ENCODE data around the gene MED15.

MED15 gene

DNA sequence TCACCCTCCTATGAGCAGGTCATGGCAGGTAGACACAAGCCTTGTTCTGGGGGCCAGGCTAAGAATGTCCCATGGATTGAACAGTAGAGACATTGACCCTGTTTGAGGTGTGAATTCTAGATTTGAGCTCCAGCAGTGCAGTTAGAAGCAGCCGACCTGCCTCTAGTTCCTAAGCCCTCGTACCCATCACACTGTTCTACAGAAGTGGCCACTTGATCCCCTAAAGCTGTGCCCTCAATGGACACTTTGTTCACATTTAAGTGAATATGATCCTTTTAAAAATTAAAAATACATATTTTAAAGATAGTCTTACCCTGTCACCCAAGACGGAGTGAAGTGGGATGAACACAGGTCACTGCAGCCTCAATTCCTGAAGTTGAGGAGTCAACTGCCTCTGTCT is 122.0 kb downstream of the MED15 start:
- no peak for DNase-seq

GRCh38 chr22:20630873-20631617 is 123.6 kb downstream of the MED15 start:
- no peak for DNase-seq

DNA sequence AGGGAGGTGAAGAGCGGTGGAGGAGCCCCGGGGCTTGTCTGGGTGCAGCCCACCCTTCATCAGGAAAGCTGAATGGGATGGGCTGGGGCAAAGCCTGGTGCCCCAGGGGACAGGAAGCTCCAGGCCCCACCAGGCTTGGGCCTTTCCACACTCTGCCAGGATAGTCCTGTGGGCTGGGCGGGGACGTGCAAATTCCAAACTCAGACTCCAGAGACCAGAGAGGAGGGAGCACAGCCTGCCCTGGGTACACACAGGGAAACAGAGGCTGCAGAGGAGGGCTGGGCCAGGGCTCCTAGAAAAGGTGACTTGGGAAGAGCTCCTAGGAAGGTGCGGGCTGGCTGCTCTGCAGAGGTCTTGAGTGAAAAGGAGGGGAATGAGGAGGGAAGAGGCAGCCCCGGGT is 124.7 kb downstream of the MED15 start:
- no peak for DNase-seq

GRCh38 chr22:20632518-20632917 is 125.1 kb downstream of the MED15 start:
- DNase-seq = no peak

DNA sequence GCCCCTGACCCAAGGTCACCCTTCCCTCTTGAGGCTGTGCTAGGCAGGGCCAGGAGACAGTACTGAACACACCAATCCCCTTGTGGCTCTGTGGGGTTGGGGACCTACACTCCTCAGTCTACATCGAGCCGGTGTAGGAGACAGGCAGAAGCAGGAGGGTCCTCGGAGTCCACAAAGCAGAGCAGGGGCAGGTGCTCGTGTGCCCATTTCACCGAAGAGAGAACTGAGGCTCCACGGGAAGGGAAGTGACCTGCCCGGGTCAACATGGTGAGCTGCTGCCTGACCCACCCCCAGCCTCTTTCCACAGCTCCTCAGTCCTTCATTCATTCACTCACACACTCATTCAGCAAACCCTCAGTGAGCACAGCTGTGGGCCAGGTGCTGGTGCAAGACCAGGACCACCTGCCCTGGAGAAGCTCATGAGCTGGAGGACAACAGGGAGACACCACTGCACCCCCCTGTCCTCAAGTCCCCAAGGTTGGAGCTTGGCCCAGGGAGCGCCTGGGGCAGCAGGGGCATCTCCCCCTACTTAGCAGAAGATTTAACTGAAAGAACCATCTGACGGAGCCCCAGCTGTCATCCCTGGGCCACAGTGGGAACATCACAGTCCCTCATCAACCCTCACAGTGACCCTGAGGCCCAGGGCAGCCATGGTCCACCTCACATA is 127.3 kb downstream of the MED15 start:
- DNase-seq = no peak

- no peak for DNase-seq
Observed at GRCh38 chr22:20635227-20635591, 127.8 kb downstream of the MED15 start.

GRCh38 chr22:20636075-20636812 is 128.8 kb downstream of the MED15 start:
- DNase-seq = no peak

DNA sequence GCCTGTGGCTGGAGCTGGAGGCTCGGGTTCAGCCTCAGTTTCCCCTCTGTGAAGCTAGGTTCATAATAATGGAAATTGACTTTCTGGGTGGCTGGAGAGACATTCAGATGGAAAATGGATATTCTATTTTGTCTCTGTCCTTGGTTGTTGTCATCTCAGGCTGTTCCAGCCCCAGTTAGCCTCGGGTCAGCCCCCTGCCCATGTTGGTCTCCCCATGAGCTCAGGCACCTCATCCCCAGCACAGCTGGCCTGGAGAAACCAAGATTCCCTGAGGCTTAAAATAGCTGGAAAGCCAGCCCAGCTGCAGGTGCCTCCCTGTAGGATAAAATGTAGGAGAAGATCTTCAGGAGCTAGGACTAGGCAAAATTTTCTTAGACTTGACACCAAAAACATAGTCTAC is 129.5 kb downstream of the MED15 start:
- DNase-seq = no peak

All from retina (tissue), 1 donor.